Endothelial cell of umbilical vein (primary cell): ENCODE results near the gene TK2. TPM values are rescaled to one million over a fixed set of nuclear protein-coding genes. Genes with fewer than 3 reads are reported as not detected.

ENCODE experiments used
- BruUV-seq: library from RNA; stranded (reverse); fragments of 400-500 nt; replicated peaks from 2 replicates; lab custom pipeline; 2021; lab: Mats Ljungman, UMichigan
- CTCF ChIA-PET: fragments of 300-600, 350-600 bp; sonication (Branson Sonifier 250); formaldehyde crosslinking; loops from one replicate; lab custom pipeline; 2021; ENCODE audit warnings: antibody characterized with exemption, inconsistent platforms; lab: Charles Lee
- POLR2A ChIA-PET: fragments of 300-600, 350-600 bp; sonication (Branson Sonifier 250); formaldehyde crosslinking; loops from one replicate; lab custom pipeline; 2021; ENCODE audit warnings: antibody characterized with exemption, inconsistent platforms; lab: Charles Lee
- DNase-seq: peaks from one replicate; pipeline ENCODE4 v3.0.0-alpha.2; 2011; ENCODE audit warnings: low read depth, low spot score
- FAIRE-seq: peaks from 2 replicates; lab custom pipeline; 2011; peaks lifted over from hg19 to GRCh38; lab: Jason Lieb, UNC
- H2AFZ ChIP-seq: 2 replicates; pipeline ENCODE4 v1.6.0; 2012; ENCODE audit warnings: low read depth, low read length, control low read depth, inconsistent platforms
- H3K27ac ChIP-seq: 2 replicates; pipeline ENCODE4 v1.5.1; 2011; ENCODE audit warnings: low read depth, mild to moderate bottlenecking, control low read depth, low read length, moderate library complexity; ENCODE audit not compliant: insufficient read depth
- H3K27me3 ChIP-seq, 2 experiments: 2 replicates each; pipeline versions ENCODE4 v1.6.0 to v1.6.1; 2011; ENCODE audit warnings: low read length in 2 of 2, mixed read lengths in 1 of 2; ENCODE audit not compliant: control insufficient read depth in 2 of 2, insufficient read depth in 2 of 2
- H3K36me3 ChIP-seq, 2 experiments: 2 replicates in 1 of 2; 3 replicates in 1 of 2; pipeline ENCODE4 v1.5.1; 2011; ENCODE audit warnings: low read length in 2 of 2, mild to moderate bottlenecking in 1 of 2, moderate library complexity in 1 of 2; ENCODE audit not compliant: control insufficient read depth in 2 of 2, insufficient read depth in 2 of 2; ENCODE audit errors: extremely low read depth in 1 of 2
- H3K4me1 ChIP-seq: 3 replicates; pipeline ENCODE4 v1.5.1; 2011; ENCODE audit warnings: mild to moderate bottlenecking, low read length; ENCODE audit not compliant: control insufficient read depth, insufficient read depth; ENCODE audit errors: extremely low read depth
- H3K4me2 ChIP-seq: 2 replicates; pipeline ENCODE4 v1.6.1; 2011; ENCODE audit warnings: low read length, control low read depth, mixed read lengths; ENCODE audit not compliant: insufficient read depth
- H3K4me3 ChIP-seq, 3 experiments: fragments of 200-600 bp in 1 of 3; sonication (generic), shearing (Covaris generic) in 1 of 3; replicated peaks in 1 of 3; 2 replicates each; pipeline ENCODE4 v1.5.1; 2011 to 2016; ENCODE audit warnings: control low read depth in 3 of 3, low read length in 3 of 3, mild to moderate bottlenecking in 2 of 3, inconsistent platforms in 1 of 3, low read depth in 1 of 3, moderate library complexity in 1 of 3; ENCODE audit not compliant: insufficient read depth in 1 of 3
- H3K79me2 ChIP-seq: 2 replicates; pipeline ENCODE4 v1.6.0; 2012; ENCODE audit warnings: low read length, inconsistent platforms; ENCODE audit not compliant: control insufficient read depth, insufficient read depth
- H3K9ac ChIP-seq: replicated peaks from 2 replicates; pipeline ENCODE3; 2011; ENCODE audit warnings: low read length, control low read depth; ENCODE audit not compliant: insufficient read depth; ENCODE audit errors: extremely low read depth
- H3K9me1 ChIP-seq: replicated peaks from 3 replicates; pipeline ENCODE4 v1.6.0; 2011; ENCODE audit warnings: mild to moderate bottlenecking, low read length; ENCODE audit not compliant: control insufficient read depth, insufficient read depth; ENCODE audit errors: extremely low read depth
- H3K9me3 ChIP-seq: replicated peaks from 2 replicates; pipeline ENCODE4 v1.5.1; 2012; ENCODE audit warnings: low read length, inconsistent platforms; ENCODE audit not compliant: control insufficient read depth, insufficient read depth
- H4K20me1 ChIP-seq: replicated peaks from 2 replicates; pipeline ENCODE3; 2011; ENCODE audit warnings: mild to moderate bottlenecking, low read length; ENCODE audit not compliant: control insufficient read depth, insufficient read depth; ENCODE audit errors: extremely low read depth
- CTCF ChIP-seq, 2 donors: IDR thresholded peaks; 1 replicate in 1 of 2; 2 replicates in 1 of 2; pipeline ENCODE4 v1.5.1; 2011; ENCODE audit warnings: low read length in 2 of 2, mild to moderate bottlenecking in 2 of 2, moderate library complexity in 2 of 2, control low read depth in 1 of 2, inconsistent platforms in 1 of 2, low read depth in 1 of 2; ENCODE audit not compliant: insufficient read depth in 1 of 2; ENCODE audit errors: extremely low read depth in 1 of 2
- EZH2 ChIP-seq: IDR thresholded peaks from 2 replicates; pipeline ENCODE4 v1.6.1; 2012; ENCODE audit warnings: borderline replicate concordance, low read depth, mild to moderate bottlenecking, moderate library complexity, low read length, inconsistent platforms; ENCODE audit not compliant: severe bottlenecking
- FOS ChIP-seq: IDR thresholded peaks from 2 replicates; pipeline ENCODE4 v1.6.1; 2011; ENCODE audit warnings: mild to moderate bottlenecking, low read length, moderate library complexity, borderline replicate concordance; ENCODE audit not compliant: insufficient read depth
- GATA2 ChIP-seq: IDR thresholded peaks from 2 replicates; pipeline ENCODE4 v1.7.0; 2011; ENCODE audit warnings: low read depth, mild to moderate bottlenecking, moderate library complexity, mixed read lengths, low read length; ENCODE audit not compliant: insufficient read length, insufficient read depth
- JUN ChIP-seq: IDR thresholded peaks from 2 replicates; pipeline ENCODE4 v1.6.1; 2011; ENCODE audit warnings: borderline replicate concordance, low read depth; ENCODE audit not compliant: insufficient read length, insufficient read depth
- MAX ChIP-seq: IDR thresholded peaks from 2 replicates; pipeline ENCODE4 v1.6.1; 2011; ENCODE audit not compliant: insufficient read depth, insufficient read length
- MYC ChIP-seq: IDR thresholded peaks from one replicate; pipeline ENCODE4 v1.6.1; 2011; ENCODE audit warnings: mild to moderate bottlenecking, low read depth, low read length
- POLR2A ChIP-seq: IDR thresholded peaks from 2 replicates; pipeline ENCODE4 v1.6.1; 2012; ENCODE audit warnings: low read depth, mild to moderate bottlenecking, control low read depth, low read length
- POLR2AphosphoS5 ChIP-seq: IDR thresholded peaks from 2 replicates; pipeline ENCODE4 v1.6.1; 2012; ENCODE audit warnings: low read depth, mild to moderate bottlenecking, control low read depth, low read length, moderate library complexity; ENCODE audit not compliant: insufficient read depth
- dilution Hi-C: fragments of 300-500 bp; cut with MboI; formaldehyde crosslinking; loops from one replicate; pipeline ENCODE4 v1.15.0; 2019; ENCODE audit warnings: low sequenced_read_pairs; ENCODE audit not compliant: extremely low pct_ligation_motif_present
- intact Hi-C: fragments of 100-400 bp; cut with micrococcal nuclease; formaldehyde crosslinking; loops from one replicate; pipeline ENCODE4 v1.10.0; 2022
- polyA plus RNA-seq, 4 experiments: library from polyadenylated mRNA; depleted of rRNA in 3 of 4; stranded (reverse) in 3 of 4; unstranded in 1 of 4; fragments of >200 nt; gene quantifications; 2 replicates each; pipeline versions ENCODE4 v1.2.1 to v1.2.3, GENCODE V29; 2011 to 2012; ENCODE audit warnings: missing spikeins in 1 of 4
- total RNA-seq: library from RNA; stranded (reverse); gene quantifications from 2 replicates; pipeline ENCODE4 v1.2.3, GENCODE V29; 2021

The TK2 gene
- total and polyA plus RNA-seq, 2 donors (not counting 3 experiments of a cell fraction or from before 2014, with no cell fraction given), result 12.1 to 25.2 TPM

GRCh38 chr16:66507731-66508239 is 42.1 kb downstream of the TK2 start:
- Histone ChIP-seq H3K36me3 (no peaks in the 10 kb centered on the region), H3K9ac (no peak overlapping the region), H3K9me3 (no peaks in the 10 kb centered on the region), H3K4me2 (no peak overlapping the region), H3K79me2 (no peaks in the 10 kb centered on the region), H3K27ac (peak overlapping the region; percentile 24), H2AFZ (no peak overlapping the region), H3K4me3 (no peak overlapping the region), H3K4me1 (peaks cover 33% of the 10 kb centered on the region), H3K9me1 (no peaks in the 10 kb centered on the region), H3K27me3 (no peaks in the 10 kb centered on the region), H4K20me1 (no peaks in the 10 kb centered on the region)
- no TSS peak for BruUV-seq
- intact Hi-C loops (no loop called here), dilution Hi-C loops (no loop called here)
- no peak for FAIRE-seq
- ChIA-PET CTCF (interaction anchor here (0.7 to 2.0 kb wide), 16 partner anchors 9 to 165 kb away, joined by 3 to 8 read pairs (median 4); partner anchors contain the start of gene CKLF), POLR2A (no interaction called here)
- no peak for TF ChIP-seq MAX
- no peak for TF ChIP-seq JUN
- TF ChIP-seq POLR2AphosphoS5, result no peak
- DNase-seq, result no peak

- dilution Hi-C loops, result no loop called here
- FAIRE-seq (no peak), DNase-seq (no peak)
- H3K27me3 ChIP-seq, result no peaks in the 10 kb centered on the region
- H3K36me3 ChIP-seq, result no peaks in the 10 kb centered on the region
- H3K27ac ChIP-seq, result no peak overlapping the region
- H3K9me1 ChIP-seq, result no peaks in the 10 kb centered on the region
- no TSS peak for BruUV-seq
- H3K9me3 ChIP-seq, result no peaks in the 10 kb centered on the region
- peaks cover 9% of the 10 kb centered on the region for H3K4me1 ChIP-seq
- H3K4me2 ChIP-seq, result no peak overlapping the region
- H2AFZ ChIP-seq, result no peak overlapping the region
- H4K20me1 ChIP-seq, result no peaks in the 10 kb centered on the region
- no peak overlapping the region for H3K4me3 ChIP-seq
- ChIA-PET CTCF (interaction anchor here (1.0 to 1.1 kb wide), 2 partner anchors 12 to 105 kb away, joined by 3 read pairs; no protein-coding TSS in a partner anchor), POLR2A (no interaction called here)
- no peaks in the 10 kb centered on the region for H3K79me2 ChIP-seq
- H3K9ac ChIP-seq, result no peak overlapping the region
- intact Hi-C loops, result no loop called here
- TF ChIP-seq FOS (no peak), MYC (no peak), POLR2A (no peak), EZH2 (no peak), GATA2 (no peak), MAX (no peak), CTCF (IDR thresholded peaks at IDR 0.05; ENCODE audit: extremely low read depth in 1 of 2, insufficient read depth in 1 of 2, low read depth in 1 of 2, low read length in 2 of 2) (no peak), JUN (no peak), POLR2AphosphoS5 (no peak)
These were observed 46.3 kb downstream of the TK2 start for GRCh38 chr16:66503612-66504011.
